Bronchial epithelial cell (primary cell): ENCODE results near the gene ANKRD11. TPM values are rescaled to one million over a fixed set of nuclear protein-coding genes. Genes with fewer than 3 reads are reported as not detected.
A peak's percentile ranks its signal among the peaks of the same experiment; 100 is the strongest.
"Not testable (repeated sequence)": the region's sequence is repeated elsewhere in the genome, so short reads cannot be mapped to it uniquely, and the experiment has no call there.

Source experiments
- DNase-seq: peaks from one replicate; pipeline ENCODE4 v3.0.0-alpha.2; 2010; ENCODE audit warnings: low read depth
- FAIRE-seq: peaks from 2 replicates; lab custom pipeline; 2011; peaks lifted over from hg19 to GRCh38; lab: Jason Lieb, UNC
- H3K27me3 ChIP-seq: 2 replicates; pipeline ENCODE4 v1.5.1; 2011; ENCODE audit warnings: low read length; ENCODE audit not compliant: control insufficient read depth, insufficient read depth
- H3K36me3 ChIP-seq: 2 replicates; pipeline ENCODE4 v1.5.1; 2011; ENCODE audit warnings: low read length; ENCODE audit not compliant: control insufficient read depth, insufficient read depth
- H3K4me3 ChIP-seq: 2 replicates; pipeline ENCODE4 v1.5.1; 2011; ENCODE audit warnings: mild to moderate bottlenecking, low read depth, low read length, control low read depth
- CTCF ChIP-seq: IDR thresholded peaks from 2 replicates; pipeline ENCODE4 v1.5.1; 2011; ENCODE audit warnings: mild to moderate bottlenecking, moderate library complexity, low read length, control low read depth, inconsistent platforms; ENCODE audit not compliant: insufficient read depth, severe bottlenecking
- total RNA-seq: library from RNA; depleted of rRNA; stranded (reverse); fragments of >200 nt; gene quantifications from 2 replicates; pipeline ENCODE4 v1.2.1, GENCODE V29; 2014

The ANKRD11 gene
- total RNA-seq, 1 donor from 2014 or later = 64.5 TPM

GRCh38 chr16:89388536-89388935 is 101.8 kb downstream of the ANKRD11 start:
- H3K27me3 ChIP-seq = no peaks in the 10 kb centered on the region
- no peak for FAIRE-seq
- H3K36me3 ChIP-seq = peaks cover 1% of the 10 kb centered on the region
- H3K4me3 ChIP-seq = no peak overlapping the region
- TF ChIP-seq CTCF = no peak
- no peak for DNase-seq

- Histone ChIP-seq H3K4me3 (no peak overlapping the region), H3K36me3 (peaks cover 3% of the 10 kb centered on the region), H3K27me3 (no peaks in the 10 kb centered on the region)
- no peak for FAIRE-seq
- DNase-seq = no peak
- no peak for TF ChIP-seq CTCF
Measured at GRCh38 chr16:89386306-89387185, 103.8 kb downstream of the ANKRD11 start.

- FAIRE-seq = no peak
- no peak overlapping the region for H3K4me3 ChIP-seq
- H3K27me3 ChIP-seq = no peaks in the 10 kb centered on the region
- DNase-seq = no peak
- peaks cover 3% of the 10 kb centered on the region for H3K36me3 ChIP-seq
- no peak for TF ChIP-seq CTCF
Measured at GRCh38 chr16:89385712-89386111, 104.6 kb downstream of the ANKRD11 start.

GRCh38 chr16:89384282-89384681 is 106.1 kb downstream of the ANKRD11 start:
- Histone ChIP-seq H3K36me3 (peaks cover 2% of the 10 kb centered on the region), H3K27me3 (no peaks in the 10 kb centered on the region), H3K4me3 (no peak overlapping the region)
- FAIRE-seq (no peak), DNase-seq (no peak)
- TF ChIP-seq CTCF = no peak

GRCh38 chr16:89383095-89384003 is 107.0 kb downstream of the ANKRD11 start:
- DNase-seq (peak; percentile 76), FAIRE-seq (no peak)
- Histone ChIP-seq H3K36me3 (peaks cover 2% of the 10 kb centered on the region), H3K4me3 (no peak overlapping the region), H3K27me3 (no peaks in the 10 kb centered on the region)
- no peak for TF ChIP-seq CTCF

GRCh38 chr16:89382555-89382954 is 107.8 kb downstream of the ANKRD11 start:
- not testable (repeated sequence) for H3K27me3 ChIP-seq, H3K4me3 ChIP-seq, DNase-seq, FAIRE-seq, H3K36me3 ChIP-seq
